Suppressor macrophage treated with lipopolysaccharide for 4 hours (primary cell): ENCODE data around the gene AMOTL1.
"Not testable (repeated sequence)": the region's sequence is repeated elsewhere in the genome, so short reads cannot be mapped to it uniquely, and the experiment has no call there.

Experiments used
- DNase-seq: peaks from one replicate; pipeline ENCODE4 v3.0.0-alpha.2; 2020

AMOTL1 gene

DNA sequence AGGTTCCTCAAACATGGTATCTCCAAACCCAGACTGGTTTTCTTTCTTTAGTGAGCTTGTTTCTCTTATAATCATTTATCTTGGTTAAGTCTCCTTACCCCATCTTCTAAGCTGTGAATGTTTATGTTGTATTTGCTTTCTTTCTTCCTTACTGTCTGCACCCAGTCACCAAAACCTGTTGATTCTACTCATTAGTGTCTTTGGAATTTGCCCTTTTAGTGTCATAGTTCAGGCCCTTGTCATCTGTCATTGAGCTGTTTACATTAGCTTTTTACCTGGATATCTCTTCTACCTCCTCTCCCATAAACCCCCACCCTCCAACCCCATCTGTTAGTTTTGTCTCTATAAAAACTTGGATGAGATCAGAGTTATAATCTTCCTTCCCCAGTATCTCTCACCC lies 59.9 kb downstream of the AMOTL1 start:
- no peak for DNase-seq

GRCh38 chr11:94830722-94831510 lies 62.8 kb downstream of the AMOTL1 start:
- no peak for DNase-seq

GRCh38 chr11:94831529-94831928 lies 63.4 kb downstream of the AMOTL1 start:
- no peak for DNase-seq

- no peak for DNase-seq
Measured at GRCh38 chr11:94832604-94833235, 64.6 kb downstream of the AMOTL1 start.

- no peak for DNase-seq
Measured at GRCh38 chr11:94834911-94835593, 66.9 kb downstream of the AMOTL1 start.

- DNase-seq, result no peak
Measured at GRCh38 chr11:94835594-94835927, 67.4 kb downstream of the AMOTL1 start.

GRCh38 chr11:94837317-94837716 lies 69.2 kb downstream of the AMOTL1 start:
- no peak for DNase-seq

- DNase-seq, result no peak
Measured at GRCh38 chr11:94838027-94838731, 70.0 kb downstream of the AMOTL1 start.

- no peak for DNase-seq
Measured at GRCh38 chr11:94840209-94840608, 72.1 kb downstream of the AMOTL1 start.

- DNase-seq, result no peak
Measured at GRCh38 chr11:94844031-94844430, 75.9 kb downstream of the AMOTL1 start.

DNA sequence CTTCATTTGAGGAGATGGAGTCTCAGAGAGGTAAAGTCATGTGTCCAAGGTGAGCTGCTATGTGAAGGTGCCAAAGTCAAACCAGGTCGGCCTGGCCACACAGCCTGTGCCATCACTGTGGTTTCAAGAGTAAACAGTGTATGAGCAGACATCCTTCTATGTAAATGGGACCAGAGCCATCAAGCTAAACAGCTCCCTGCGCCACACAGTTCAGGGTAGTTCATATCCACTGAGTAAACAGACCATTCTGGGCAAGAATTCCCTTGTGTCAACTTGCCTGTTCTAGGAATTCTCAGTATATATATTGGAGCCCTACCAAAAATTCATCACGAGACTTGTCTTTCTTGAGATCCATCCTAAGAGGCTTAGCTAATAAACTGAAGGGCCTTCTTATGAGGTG lies 77.5 kb downstream of the AMOTL1 start:
- no peak for DNase-seq

DNA sequence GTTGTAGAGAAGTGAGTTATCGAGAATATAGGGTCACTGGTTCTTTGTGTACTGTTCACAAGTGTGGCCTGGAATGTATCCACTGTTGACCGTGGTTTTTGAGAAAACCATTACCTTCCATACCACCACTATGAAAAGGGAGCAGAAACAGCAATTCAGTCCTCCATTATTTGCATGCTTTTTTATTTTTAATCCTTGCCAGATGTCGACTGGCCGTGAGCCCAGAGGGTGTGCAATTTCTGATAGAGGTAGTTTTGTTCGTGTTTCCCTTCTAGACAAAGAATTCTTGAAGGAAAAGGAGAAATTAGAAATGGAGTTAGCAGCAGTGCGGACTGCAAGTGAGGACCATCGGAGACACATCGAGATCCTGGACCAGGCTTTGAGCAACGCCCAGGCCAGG lies 81.7 kb downstream of the AMOTL1 start:
- no peak for DNase-seq

DNA sequence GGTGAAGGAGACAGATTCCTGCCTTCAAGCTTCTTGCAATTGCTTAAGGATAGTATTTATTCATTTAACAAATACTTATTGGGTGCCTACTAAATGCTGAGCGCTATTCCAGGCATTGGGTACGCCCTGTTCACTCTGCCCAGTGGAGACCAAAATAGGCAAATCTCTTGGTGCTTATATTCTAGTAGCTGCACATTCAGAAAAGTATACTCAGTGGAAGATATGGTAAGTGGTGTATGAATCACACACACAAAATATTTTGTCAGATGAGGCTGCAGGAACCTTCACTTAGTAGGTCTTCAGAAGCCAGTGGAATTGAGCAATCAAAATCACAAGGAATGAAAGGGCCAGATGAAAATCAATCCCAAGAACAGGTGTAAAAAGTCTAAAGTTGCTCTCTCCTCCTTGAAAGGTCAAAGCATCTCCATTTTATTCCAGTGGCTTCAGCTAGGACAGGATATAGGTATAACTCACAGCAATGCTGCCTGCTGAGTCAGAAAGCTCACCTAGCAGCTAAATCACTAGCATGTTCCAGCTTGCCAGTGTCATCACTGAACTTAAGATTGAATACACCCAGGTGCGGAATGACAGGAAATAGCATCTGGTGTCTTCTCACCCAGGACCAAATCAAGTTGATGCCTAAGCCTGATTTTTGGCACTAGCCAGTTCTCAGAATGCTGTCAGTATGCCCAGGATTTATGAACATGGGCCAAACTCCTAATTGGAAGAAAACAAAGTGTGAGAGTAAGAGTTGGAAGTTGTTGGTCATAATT lies 83.9 kb downstream of the AMOTL1 start:
- DNase-seq, result no peak

- not testable (repeated sequence) for DNase-seq
Measured at GRCh38 chr11:94853288-94853687, 85.1 kb downstream of the AMOTL1 start.

- no peak for DNase-seq
Measured at GRCh38 chr11:94853836-94854235, 85.7 kb downstream of the AMOTL1 start.

- no peak for DNase-seq
Measured at GRCh38 chr11:94854770-94855633, 86.8 kb downstream of the AMOTL1 start.

DNA sequence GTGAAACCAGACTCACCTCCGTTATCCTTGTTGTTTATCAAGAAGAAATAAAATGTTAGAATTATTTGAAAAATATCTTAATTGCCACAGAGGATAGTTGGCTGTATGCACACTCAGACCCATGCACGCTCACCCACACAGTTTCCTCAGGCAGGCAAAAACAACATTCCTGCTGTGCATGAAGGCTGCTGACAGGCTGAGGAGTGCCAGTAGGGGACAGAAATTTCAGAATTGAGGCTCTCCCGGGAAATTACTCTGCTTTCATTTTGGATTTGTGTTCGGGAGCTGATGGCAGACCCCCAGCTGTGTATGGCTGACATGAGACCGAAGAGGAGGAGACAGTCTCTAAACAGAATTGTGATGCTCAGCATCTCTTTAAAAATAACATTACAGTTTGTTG lies 87.5 kb downstream of the AMOTL1 start:
- DNase-seq, result no peak

- no peak for DNase-seq
Measured at GRCh38 chr11:94856443-94856842, 88.3 kb downstream of the AMOTL1 start.

GRCh38 chr11:94857337-94857736 lies 89.2 kb downstream of the AMOTL1 start:
- DNase-seq, result no peak

- DNase-seq, result no peak
Measured at GRCh38 chr11:94858012-94858705, 90.0 kb downstream of the AMOTL1 start.

DNA sequence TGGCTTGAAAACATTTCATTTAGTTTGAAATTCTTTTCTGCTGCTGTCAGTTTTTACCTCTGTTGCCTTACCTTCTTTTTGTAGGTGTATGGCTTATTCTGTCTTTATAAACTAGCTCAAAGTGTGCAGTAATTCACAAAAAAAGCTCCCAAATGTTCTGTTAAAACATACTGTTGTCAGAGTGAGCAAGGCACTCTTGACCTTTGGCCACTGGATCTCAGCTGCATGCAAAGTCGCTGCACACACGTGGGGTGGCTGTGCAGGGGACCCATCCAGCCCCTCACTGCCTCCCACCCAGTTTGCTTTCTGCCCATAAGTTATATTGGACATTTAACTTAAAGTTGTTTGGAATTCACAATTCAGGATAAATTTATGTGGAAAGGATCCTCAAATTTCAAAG lies 92.2 kb downstream of the AMOTL1 start:
- no peak for DNase-seq
